HG02840 (cell line): ENCODE results near the gene ZNF280D.
"Not testable (repeated sequence)": the region's sequence is repeated elsewhere in the genome, so short reads cannot be mapped to it uniquely, and the experiment has no call there.

Experiments
- ATAC-seq: cut with Tn5 transposase; IDR thresholded peaks from one replicate; pipeline ENCODE4 v1.9.1; 2021; ENCODE audit warnings: mild to moderate bottlenecking, moderate library complexity, moderate number of reproducible peaks; ENCODE audit not compliant: unreplicated experiment, low FRiP score

ZNF280D gene

GRCh38 chr15:56719021-56719612, 14.2 kb downstream of the ZNF280D start:
- no peak for ATAC-seq

GRCh38 chr15:56718560-56718959, 14.7 kb downstream of the ZNF280D start:
- no peak for ATAC-seq

DNA sequence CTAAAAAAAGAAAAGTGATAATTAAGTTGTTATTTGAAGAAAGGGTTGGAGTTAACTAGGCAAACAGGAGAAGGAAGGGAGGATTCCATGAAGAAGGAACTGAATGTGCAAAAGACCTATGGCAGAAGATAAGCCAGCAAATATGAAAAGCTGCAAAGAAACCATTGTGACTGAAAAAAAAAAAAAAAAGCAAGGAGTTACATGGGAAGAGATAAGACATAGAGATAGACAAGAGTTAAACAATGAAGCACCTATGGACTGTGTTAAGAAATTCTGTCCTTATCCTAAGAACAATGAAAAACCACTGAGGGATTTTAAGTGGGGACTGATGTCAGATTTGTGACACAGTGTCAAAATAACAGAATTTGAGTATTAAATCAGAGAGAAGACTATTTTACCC, 17.0 kb downstream of the ZNF280D start:
- no peak for ATAC-seq

- no peak for ATAC-seq
Observed at GRCh38 chr15:56715220-56715619, 18.1 kb downstream of the ZNF280D start.

GRCh38 chr15:56709502-56709901, 23.8 kb downstream of the ZNF280D start:
- not testable (repeated sequence) for ATAC-seq

- no peak for ATAC-seq
Observed at GRCh38 chr15:56699743-56700142, 33.6 kb downstream of the ZNF280D start.

DNA sequence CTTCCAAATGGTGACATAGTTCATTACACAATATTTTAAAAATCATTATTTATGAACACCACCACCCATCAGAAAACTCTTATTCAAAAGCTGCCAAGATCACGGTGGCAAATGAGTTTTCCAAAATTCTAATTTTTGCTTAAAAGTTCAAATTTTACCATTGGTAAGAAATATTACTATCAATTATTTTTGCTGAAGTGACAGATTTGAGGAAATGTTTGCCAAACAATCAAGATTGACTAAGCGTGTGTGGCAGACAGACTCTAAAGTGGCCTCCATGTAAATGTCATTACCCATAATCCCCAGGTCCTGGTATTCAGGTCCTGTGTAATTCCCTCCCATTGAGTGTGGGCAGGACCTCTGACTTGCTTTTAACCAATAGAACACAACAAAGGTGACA, 35.0 kb downstream of the ZNF280D start:
- ATAC-seq, result no peak

DNA sequence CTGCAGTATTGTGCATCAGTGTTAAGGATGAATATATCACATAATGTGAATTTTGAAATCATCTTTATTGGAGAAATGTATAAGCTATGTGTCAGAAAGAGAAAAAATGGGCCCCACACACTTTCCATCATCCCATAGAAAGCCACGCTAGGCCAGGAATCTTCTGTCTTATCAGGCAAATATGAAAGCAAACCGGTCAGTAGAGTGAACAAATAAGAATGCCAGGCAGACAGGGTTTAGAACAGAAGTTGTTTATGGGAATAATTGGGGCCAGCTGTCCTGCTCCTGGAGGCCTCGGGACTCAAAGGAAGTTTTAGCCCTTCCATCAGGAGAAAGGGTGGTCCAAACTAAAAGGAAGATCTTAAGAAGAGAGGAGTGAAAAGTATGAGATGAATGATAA, 39.5 kb downstream of the ZNF280D start:
- ATAC-seq, result no peak

- no peak for ATAC-seq
Observed at GRCh38 chr15:56690733-56691132, 42.6 kb downstream of the ZNF280D start.

DNA sequence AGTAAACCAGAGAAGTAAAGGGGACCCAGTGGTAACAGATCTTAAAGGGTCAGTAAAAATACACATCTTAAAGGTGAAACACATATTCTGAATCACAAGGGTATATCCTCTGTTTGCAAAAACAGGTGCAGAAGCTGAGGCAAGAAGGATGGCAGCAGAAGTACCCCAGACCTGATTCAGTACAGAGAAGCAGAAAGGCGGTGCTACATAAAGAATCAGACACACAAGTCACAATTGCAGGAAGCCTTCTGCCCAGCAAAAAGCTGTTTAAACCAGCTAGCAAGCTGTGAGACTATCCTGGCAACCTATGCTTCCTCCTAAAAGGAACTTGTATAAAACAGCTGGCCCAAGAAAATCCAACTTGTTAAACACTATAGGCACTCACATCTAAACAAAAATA, 49.4 kb downstream of the ZNF280D start:
- ATAC-seq, result no peak

GRCh38 chr15:56681113-56681512, 52.2 kb downstream of the ZNF280D start:
- ATAC-seq, result no peak

DNA sequence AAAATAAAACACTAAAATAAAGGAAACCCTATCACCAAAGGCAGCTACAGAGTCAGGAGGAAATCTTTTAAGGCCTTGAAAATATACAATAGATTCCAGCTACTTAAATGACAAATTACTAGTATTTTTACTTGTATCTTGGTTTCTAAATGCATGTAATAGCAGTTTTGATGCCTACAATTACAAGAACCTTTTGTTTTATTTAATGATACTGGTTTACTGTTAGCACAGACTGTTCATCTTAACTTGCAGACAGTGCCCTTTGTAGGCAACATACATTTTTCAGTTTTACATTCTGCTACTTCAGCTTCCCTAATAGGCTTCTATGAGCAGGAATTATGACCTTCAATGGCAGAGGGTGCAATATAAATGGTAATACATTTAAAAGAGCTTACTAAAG, 54.1 kb downstream of the ZNF280D start:
- ATAC-seq, result no peak

DNA sequence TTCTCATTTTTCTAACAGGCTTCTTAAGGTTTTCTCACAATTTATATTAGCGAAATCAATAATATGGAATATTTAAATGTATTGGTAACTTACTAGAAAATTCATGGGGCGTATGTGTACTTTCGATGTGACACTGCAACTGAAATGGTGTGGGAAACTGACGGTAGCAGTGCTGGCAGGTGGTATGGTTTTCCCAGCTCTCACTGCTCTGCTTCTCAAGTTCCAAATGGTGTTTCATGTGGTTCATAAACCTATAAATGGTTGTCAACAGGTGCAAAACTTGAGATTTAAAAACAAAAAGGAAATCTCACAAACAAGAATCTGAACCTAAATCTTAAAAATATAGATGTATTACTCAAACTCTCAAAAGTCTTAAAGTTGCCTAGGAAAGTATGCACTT, 54.7 kb downstream of the ZNF280D start:
- no peak for ATAC-seq

DNA sequence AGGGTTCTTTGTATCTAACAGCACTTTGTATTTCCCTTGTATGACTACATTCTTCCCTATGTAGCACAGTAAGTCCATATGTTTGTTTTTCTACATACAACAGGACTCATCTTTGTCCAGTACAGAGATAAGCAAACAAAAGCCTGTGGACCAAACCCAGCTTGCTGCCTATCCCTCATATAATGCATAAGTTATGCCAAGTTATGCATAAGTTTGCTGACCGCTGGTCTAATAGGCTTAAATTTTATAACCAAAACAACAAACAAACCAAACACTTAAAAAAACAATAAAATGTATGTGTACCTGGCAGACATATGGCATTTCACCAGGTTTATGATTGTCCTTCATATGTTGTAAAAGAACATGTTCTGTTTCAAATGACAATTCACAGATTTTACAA, 56.0 kb downstream of the ZNF280D start:
- no peak for ATAC-seq

GRCh38 chr15:56675930-56676329, 57.4 kb downstream of the ZNF280D start:
- no peak for ATAC-seq

- no peak for ATAC-seq
Observed at GRCh38 chr15:56674857-56675256, 58.5 kb downstream of the ZNF280D start.

GRCh38 chr15:56672721-56673120, 60.6 kb downstream of the ZNF280D start:
- no peak for ATAC-seq

DNA sequence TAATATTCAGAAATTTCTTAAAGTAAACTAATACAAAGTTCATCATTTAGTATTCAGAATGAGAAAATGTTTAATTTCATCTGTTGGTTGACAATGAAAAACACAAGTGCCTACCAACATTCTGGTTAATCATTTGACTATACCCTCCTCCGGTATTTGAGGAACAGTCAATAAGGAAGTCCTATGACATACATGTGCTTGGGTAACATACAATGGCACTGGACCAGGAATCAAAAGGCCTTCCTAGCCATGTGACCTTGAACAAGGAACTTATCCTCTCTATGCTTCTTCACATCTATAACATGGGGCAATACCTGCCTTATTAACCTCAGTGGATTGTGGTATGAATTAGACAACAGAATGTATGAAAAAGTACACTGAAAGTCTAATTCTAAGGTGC, 65.8 kb downstream of the ZNF280D start:
- ATAC-seq, result no peak

DNA sequence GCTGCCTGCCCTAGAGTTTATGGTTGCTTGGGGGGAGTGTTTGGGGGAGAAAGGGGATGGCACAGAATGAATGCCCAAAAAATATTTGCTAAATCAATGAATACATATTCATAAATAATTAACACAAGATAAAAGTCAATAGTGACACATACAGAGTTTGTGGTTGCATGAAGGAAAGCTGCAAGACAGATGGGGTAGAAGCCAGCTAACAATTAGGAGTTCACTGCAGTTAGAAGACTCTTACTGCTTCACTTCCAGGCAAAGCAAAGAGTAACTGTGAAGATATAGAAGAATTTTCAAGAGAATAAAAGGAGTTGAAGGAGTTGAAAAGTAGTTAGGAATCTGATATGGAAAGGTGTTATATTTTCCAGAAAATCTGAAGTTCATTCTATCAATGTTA, 72.4 kb downstream of the ZNF280D start:
- ATAC-seq, result no peak

DNA sequence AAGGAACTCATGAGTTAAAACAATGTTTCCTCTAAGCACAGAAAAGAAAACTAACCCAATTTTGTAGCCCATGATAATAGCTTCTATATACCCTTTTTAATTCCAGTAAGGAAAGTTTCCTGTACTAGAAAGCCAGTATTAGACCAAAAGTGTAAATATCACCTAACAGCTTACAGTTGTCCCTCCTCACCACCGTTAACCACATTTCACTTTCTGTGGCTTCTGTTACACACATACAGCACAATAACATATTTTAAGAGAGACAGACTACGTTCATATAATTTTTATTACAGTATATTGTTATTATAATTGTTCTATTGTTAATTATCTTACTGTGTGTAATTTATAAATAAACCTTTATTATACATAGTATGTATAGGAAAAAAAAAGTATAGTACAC, 74.1 kb downstream of the ZNF280D start:
- ATAC-seq, result no peak

GRCh38 chr15:56654624-56655023, 78.7 kb downstream of the ZNF280D start:
- no peak for ATAC-seq

DNA sequence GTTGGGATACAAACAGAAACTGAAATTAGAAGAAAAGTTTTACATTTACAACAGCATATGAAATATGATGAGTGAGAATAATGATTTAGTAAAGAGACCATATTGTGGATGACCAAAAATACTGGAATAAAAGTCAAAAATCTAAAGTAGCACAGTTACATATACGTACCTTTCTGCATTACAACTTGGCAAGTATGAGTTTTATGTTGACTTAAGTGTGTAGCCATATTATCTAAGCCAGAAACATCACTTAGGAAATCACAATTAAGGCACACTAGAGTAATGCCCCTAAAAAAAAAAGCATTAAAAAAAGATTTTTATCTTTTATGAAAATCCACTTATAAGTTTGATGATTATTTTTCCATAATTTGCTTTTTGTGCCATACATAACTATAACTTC, 79.1 kb downstream of the ZNF280D start:
- ATAC-seq, result no peak

- ATAC-seq, result no peak
Observed at GRCh38 chr15:56653787-56654186, 79.5 kb downstream of the ZNF280D start.
